HepG2 (cell line): ENCODE results near the gene MRPS2. TPM values are rescaled to one million over a fixed set of nuclear protein-coding genes. Genes with fewer than 3 reads are reported as not detected.
"Not testable (repeated sequence)": the region's sequence is repeated elsewhere in the genome, so short reads cannot be mapped to it uniquely, and the experiment has no call there.

ENCODE experiments used
- ATAC-seq: fragments of 200-7000 bp; cut with Tn5 transposase; 3 replicates; pipeline ENCODE4 v1.9.1; 2020; ENCODE audit warnings: mild to moderate bottlenecking, moderate library complexity
- BruUV-seq: library from RNA; stranded (reverse); fragments of 400-500 nt; replicated peaks from 2 replicates; lab custom pipeline; 2021; lab: Mats Ljungman, UMichigan
- CTCF ChIA-PET: fragments of 300-600 bp; formaldehyde crosslinking; extraction: SDS; loops from one replicate; lab custom pipeline; 2021; ENCODE audit warnings: low total read pairs, inconsistent platforms, low intra/inter-chr PET ratio; lab: Yijun Ruan, JAX
- POLR2A ChIA-PET: fragments of 350-600 bp; sonication (Branson Sonifier 250); formaldehyde crosslinking; loops from one replicate; lab custom pipeline; 2020; ENCODE audit warnings: antibody characterized with exemption, inconsistent platforms; lab: Yijun Ruan, JAX
- DNase-seq: peaks from one replicate; pipeline ENCODE4 v3.0.0-alpha.2; 2015; ENCODE audit warnings: low spot score
- FAIRE-seq: peaks from 3 replicates; lab custom pipeline; 2011; peaks lifted over from hg19 to GRCh38; lab: Jason Lieb, UNC
- H2AFZ ChIP-seq: one replicate; pipeline ENCODE4 v1.6.1; 2011; ENCODE audit warnings: low read length, inconsistent platforms
- H3K27ac ChIP-seq: fragments of 300-600 bp; 3 replicates; pipeline ENCODE4 v1.8.0; 2011; ENCODE audit warnings: mixed run types, mild to moderate bottlenecking, mixed read lengths, low read length, inconsistent platforms; ENCODE audit not compliant: insufficient read depth; ENCODE audit errors: extremely low read length
- H3K27me3 ChIP-seq, 2 experiments: fragments of 200-600 bp in 1 of 2; 2 replicates in 1 of 2; 3 replicates in 1 of 2; pipeline versions ENCODE4 v1.6.0 to v1.8.0; 2011; ENCODE audit warnings: low read length in 2 of 2, mild to moderate bottlenecking in 2 of 2, moderate library complexity in 2 of 2, inconsistent platforms in 1 of 2; ENCODE audit not compliant: insufficient read depth in 2 of 2, control insufficient read depth in 1 of 2
- H3K36me3 ChIP-seq, 2 experiments: fragments of 200-600 bp in 1 of 2; replicated peaks in 1 of 2; 2 replicates in 1 of 2; 3 replicates in 1 of 2; pipeline versions ENCODE4 v1.5.1 to v1.8.0; 2011; ENCODE audit warnings: low read length in 2 of 2, inconsistent platforms in 1 of 2; ENCODE audit not compliant: insufficient read depth in 2 of 2, control insufficient read depth in 1 of 2
- H3K4me1 ChIP-seq: 2 replicates; pipeline ENCODE4 v1.5.1; 2012; ENCODE audit warnings: low read length, inconsistent platforms; ENCODE audit not compliant: insufficient read depth
- H3K4me2 ChIP-seq: 2 replicates; pipeline ENCODE4 v1.6.0; 2011; ENCODE audit warnings: low read depth, low read length, inconsistent platforms
- H3K4me3 ChIP-seq, 3 experiments: fragments of 200-600 bp in 1 of 3; sonication (generic), shearing (Covaris generic) in 1 of 3; replicated peaks in 1 of 3; 2 replicates each; pipeline ENCODE4 v1.5.1; 2011 to 2016; ENCODE audit warnings: low read length in 3 of 3, inconsistent platforms in 2 of 3, low read depth in 2 of 3, mild to moderate bottlenecking in 2 of 3, control low read depth in 1 of 3, mixed read lengths in 1 of 3; ENCODE audit not compliant: insufficient read depth in 1 of 3
- H3K79me2 ChIP-seq: one replicate; pipeline ENCODE4 v1.6.1; 2011; ENCODE audit warnings: low read length, inconsistent platforms; ENCODE audit not compliant: insufficient read depth
- H3K9ac ChIP-seq: 2 replicates; pipeline ENCODE4 v1.6.0; 2011; ENCODE audit warnings: mild to moderate bottlenecking, low read depth, low read length, inconsistent platforms; ENCODE audit not compliant: insufficient read depth
- H3K9me3 ChIP-seq: 2 replicates; pipeline ENCODE4 v1.5.1; 2012; ENCODE audit warnings: mild to moderate bottlenecking, low read length
- H4K20me1 ChIP-seq: 2 replicates; pipeline ENCODE4 v1.6.0; 2011; ENCODE audit warnings: inconsistent platforms, mild to moderate bottlenecking, low read length, moderate library complexity; ENCODE audit not compliant: insufficient read depth
- WGBS: methylation state at CpG from one replicate; pipeline ENCODE4 v1.1.6; 2017; ENCODE audit warnings: low lambda C conversion rate; 5-methylcytosine and 5-hydroxymethylcytosine counted together
- in situ Hi-C: cut with HindIII; loops from 2 replicates; pipeline ENCODE4 v1.10.0; 2017; ENCODE audit warnings: low pct_unique_long_range_greater_than_20kb; ENCODE audit not compliant: extremely low pct_ligation_motif_present
- intact Hi-C: fragments of 100-400 bp; cut with micrococcal nuclease; formaldehyde crosslinking; loops from one replicate; pipeline ENCODE4 v1.10.0; 2022; ENCODE audit not compliant: unreplicated experiment
- polyA plus RNA-seq, 8 experiments: library from polyadenylated mRNA; depleted of rRNA in 3 of 8; stranded (reverse) in 7 of 8; unstranded in 1 of 8; fragments of >200 nt; fragmentation: Illumina TruSeq in 4 of 8; extraction: Trizol in 4 of 8; gene quantifications; 2 replicates each; pipeline versions ENCODE4 v1.2.1 to v1.2.3, GENCODE V29; 2011 to 2016; ENCODE audit warnings: low read depth in 4 of 8, missing spikeins in 1 of 8, mixed read lengths in 1 of 8; ENCODE audit not compliant: insufficient read depth in 1 of 8
- total RNA-seq, 5 experiments: library from RNA; depleted of rRNA; stranded (reverse); fragments of >200 nt; fragmentation: Illumina TruSeq; extraction: Trizol; gene quantifications; 2 replicates each; pipeline ENCODE4 v1.2.3, GENCODE V29; 2016; ENCODE audit warnings: low read depth in 1 of 5

Gene MRPS2
- total and polyA plus RNA-seq, 2 of the 13 experiments (the other 11 are each of a cell fraction or from before 2014, with no cell fraction given) = 44.4 to 86.7 TPM

- CTCF ChIA-PET, H3K4me3 ChIP-seq, FAIRE-seq, H3K4me1 ChIP-seq, H4K20me1 ChIP-seq, BruUV-seq, H3K36me3 ChIP-seq, H3K79me2 ChIP-seq, DNase-seq, POLR2A ChIA-PET, H2AFZ ChIP-seq, H3K4me2 ChIP-seq, H3K9ac ChIP-seq, H3K27ac ChIP-seq, in situ Hi-C loops, intact Hi-C loops, H3K9me3 ChIP-seq: not testable (repeated sequence)
- 45% methylated on average over 4 of the region's 19 CpGs for WGBS
- H3K27me3 ChIP-seq = peaks cover 3 to 24% of the 10 kb centered on the region in 2 experiments; a peak in 4 of 5 replicates
- peak; percentile 29 for ATAC-seq
Observed at GRCh38 chr9:135545646-135546176, 45.2 kb downstream of the MRPS2 start, which contains the start of gene OBP2A. Gene OBP2A, plus strand, starts transcription at chr9:135546126. Its CDS starts 55 bp downstream, at chr9:135546181.

GRCh38 chr9:135546792-135547617 lies 46.5 kb downstream of the MRPS2 start:
- ATAC-seq, H3K4me3 ChIP-seq, DNase-seq, CTCF ChIA-PET, H2AFZ ChIP-seq, POLR2A ChIA-PET, H3K27ac ChIP-seq, H3K79me2 ChIP-seq, H3K4me1 ChIP-seq, BruUV-seq, H3K4me2 ChIP-seq, H4K20me1 ChIP-seq, H3K9me3 ChIP-seq, in situ Hi-C loops, H3K9ac ChIP-seq, H3K36me3 ChIP-seq, FAIRE-seq, intact Hi-C loops: not testable (repeated sequence)
- peaks cover 10 to 37% of the 10 kb centered on the region in 2 experiments; a peak in 4 of 5 replicates for H3K27me3 ChIP-seq
- WGBS = 7% methylated on average over 8 of the region's 21 CpGs
